Right cardiac atrium (tissue), 5 donors: Measurements from ENCODE around the gene ASB7. TPM values are rescaled to one million over a fixed set of nuclear protein-coding genes. Genes with fewer than 3 reads are reported as not detected.

Source experiments
- ATAC-seq, 2 donors: fragments of 200-7000 bp; cut with Tn5 transposase; one replicate each; pipeline versions ENCODE4 v1.8.0 to v1.9.1; 2020; ENCODE audit warnings: moderate library complexity in 2 of 2, mild to moderate bottlenecking in 1 of 2
- DNase-seq, 3 donors: peaks; one replicate each; pipeline ENCODE4 v3.0.0-alpha.2; 2020
- H3K27ac ChIP-seq: one replicate; pipeline ENCODE4 v1.5.1; 2013; ENCODE audit warnings: mild to moderate bottlenecking, low read length, control low read depth, moderate library complexity
- H3K27me3 ChIP-seq: one replicate; pipeline ENCODE4 v1.6.1; 2013; ENCODE audit not compliant: control insufficient read depth, insufficient read depth
- H3K4me1 ChIP-seq: one replicate; pipeline ENCODE4 v1.6.1; 2013; ENCODE audit warnings: low read length; ENCODE audit not compliant: control insufficient read depth, insufficient read depth
- H3K4me3 ChIP-seq: one replicate; pipeline ENCODE4 v1.5.1; 2013; ENCODE audit warnings: low read length, control low read depth
- H3K9me3 ChIP-seq: one replicate; pipeline ENCODE4 v1.6.1; 2013; ENCODE audit warnings: low read length; ENCODE audit not compliant: control insufficient read depth
- WGBS: extraction: QIAGEN DNeasy Blood & Tissue Kit; methylation state at CpG from one replicate; pipeline ENCODE4 v1.1.7; 2013; 5-methylcytosine and 5-hydroxymethylcytosine counted together
- intact Hi-C, 4 donors: fragments of 100-400 bp; cut with DNase I; formaldehyde crosslinking; loops; one replicate each; pipeline versions ENCODE4 v1.11.0 to v1.14.0; 2022 to 2023
- long read RNA-seq, 4 donors: library from polyadenylated mRNA; unstranded; transcript quantifications; one replicate each; pipeline ENCODE4 v2.0.0, GENCODE V29; 2020 to 2021
- polyA plus RNA-seq: library from polyadenylated mRNA; stranded (reverse); fragments of 200-250 nt; gene quantifications from one replicate; pipeline ENCODE4 v1.2.3, GENCODE V29; 2013
- total RNA-seq, 4 donors: library from RNA; stranded (reverse); fragmentation: NEBNext Ultra II Directional; extraction: Animal tissue kit (Norgen Biotek cat#: 25700); gene quantifications; one replicate each; pipeline ENCODE4 v1.2.1, GENCODE V29; 2021
- donor health status: healthy with polysubstance abuse.
- donor health status: DM: no; HTN: yes; CAD: no.
- donor health status: DM: no; HTN: no; CAD: no.
- donor health status: DM: no; HTN: yes; CAD: no; lungs with severe emphysema.
- donor health status: DM: yes; HTN: yes; CAD: no.

Gene ASB7
- total RNA-seq: 1 to 10 TPM; 6.3 to 9.3 (median 7.6) TPM
- 3.1 TPM for polyA plus RNA-seq
- long read RNA-seq, donor 1, full-length matches to known transcripts: 8 of 10 reads
- long read RNA-seq, donor 1, partial matches to known transcripts: 1 of 10 reads
- long read RNA-seq, donor 1, other reads (novel, unspliced or antisense): 1 of 10 reads
- long read RNA-seq, donor 2, full-length matches to known transcripts: 3 of 3 reads
- long read RNA-seq, donor 2, partial matches to known transcripts: 0 of 3 reads
- long read RNA-seq, donor 2, other reads (novel, unspliced or antisense): 0 of 3 reads
- long read RNA-seq, donor 3, full-length matches to known transcripts: 18 of 22 reads
- long read RNA-seq, donor 3, partial matches to known transcripts: 2 of 22 reads
- long read RNA-seq, donor 3, other reads (novel, unspliced or antisense): 2 of 22 reads
- long read RNA-seq, donor 4, full-length matches to known transcripts: 4 of 5 reads
- long read RNA-seq, donor 4, partial matches to known transcripts: 1 of 5 reads
- long read RNA-seq, donor 4, other reads (novel, unspliced or antisense): 0 of 5 reads

- Histone ChIP-seq H3K27ac (peak within 1 kb of the TSS; percentile 83), H3K27me3 (no peaks in the 10 kb centered on the region), H3K4me3 (peak within 1 kb of the TSS; percentile 90), H3K4me1 (peaks cover 6% of the 10 kb centered on the region), H3K9me3 (no peaks in the 10 kb centered on the region)
- intact Hi-C loops: no loop called here
- peak; percentile 99 for ATAC-seq
- DNase-seq: peak; percentile 100
- under 1% methylated on average over 51 of the region's 51 CpGs for WGBS
These were observed at the start of gene ASB7, which contains the start of gene LINS1 for GRCh38 chr15:100602064-100602822. Gene ASB7, plus strand, starts transcription at chr15:100602589. Its CDS starts 9,628 bp downstream, at chr15:100612217. Gene LINS1, minus strand, starts transcription at chr15:100602184. Its CDS starts 21,342 bp downstream, at chr15:100580842.

GRCh38 chr15:100553468-100553867 is 48.9 kb upstream of the ASB7 start:
- intact Hi-C loops: no loop called here
- ATAC-seq (no peak), DNase-seq (no peak)
- no peak overlapping the region for H3K27ac ChIP-seq
- H3K27me3 ChIP-seq: no peaks in the 10 kb centered on the region
- H3K4me3 ChIP-seq: no peak overlapping the region
- H3K4me1 ChIP-seq: no peaks in the 10 kb centered on the region
- H3K9me3 ChIP-seq: no peaks in the 10 kb centered on the region
- WGBS: 93% methylated on average over 16 of the region's 16 CpGs

- H3K4me1 ChIP-seq: no peaks in the 10 kb centered on the region
- peak; percentile 11 to 43 for ATAC-seq
- no peak overlapping the region for H3K27ac ChIP-seq
- no peak overlapping the region for H3K4me3 ChIP-seq
- intact Hi-C loops: no loop called here
- WGBS: 95% methylated on average over 50 of the region's 50 CpGs
- DNase-seq: peak in 2 of 3 donors; percentile 56 to 61
- no peaks in the 10 kb centered on the region for H3K9me3 ChIP-seq
- no peaks in the 10 kb centered on the region for H3K27me3 ChIP-seq
These were observed 43.6 kb upstream of the ASB7 start for GRCh38 chr15:100558771-100559254.

- Histone ChIP-seq H3K4me3 (no peak overlapping the region), H3K9me3 (no peaks in the 10 kb centered on the region), H3K27ac (no peak overlapping the region), H3K4me1 (no peaks in the 10 kb centered on the region), H3K27me3 (no peaks in the 10 kb centered on the region)
- ATAC-seq (peak; percentile 58 to 64), DNase-seq (peak in 1 of 3 donors; percentile 41)
- 72% methylated on average over 2 of the region's 2 CpGs for WGBS
- intact Hi-C loops: no loop called here
These were observed 43.1 kb upstream of the ASB7 start for GRCh38 chr15:100559330-100559729.

- no peak overlapping the region for H3K4me3 ChIP-seq
- ATAC-seq (no peak), DNase-seq (no peak)
- no peaks in the 10 kb centered on the region for H3K9me3 ChIP-seq
- no peaks in the 10 kb centered on the region for H3K4me1 ChIP-seq
- no peaks in the 10 kb centered on the region for H3K27me3 ChIP-seq
- intact Hi-C loops: loop anchor here in 2 of 4 donors (10.0 kb wide), 2 partner anchors 206 to 216 kb away; partner anchors contain the start of gene ADAMTS17 (in 1 of the 2)
- H3K27ac ChIP-seq: no peak overlapping the region
These were observed 42.1 kb upstream of the ASB7 start for GRCh38 chr15:100560323-100560722.

GRCh38 chr15:100565591-100565990 is 36.8 kb upstream of the ASB7 start:
- WGBS: 85% methylated on average over 3 of the region's 3 CpGs
- no peak for ATAC-seq

GRCh38 chr15:100566850-100567628 is 35.4 kb upstream of the ASB7 start:
- 94% methylated on average over 6 of the region's 6 CpGs for WGBS
- ATAC-seq: no peak
- Histone ChIP-seq H3K27me3 (no peaks in the 10 kb centered on the region), H3K4me3 (no peak overlapping the region), H3K9me3 (no peaks in the 10 kb centered on the region), H3K4me1 (no peaks in the 10 kb centered on the region), H3K27ac (no peak overlapping the region)
- intact Hi-C loops: loop anchor here in 2 of 4 donors (10.0 kb wide), 2 partner anchors 212 to 222 kb away; partner anchors contain the start of gene ADAMTS17 (in 1 of the 2)
- DNase-seq: no peak

More at GRCh38 chr15:100565591-100565990, 36.8 kb upstream of the ASB7 start:
- Histone ChIP-seq H3K4me1 (no peaks in the 10 kb centered on the region), H3K27ac (no peak overlapping the region), H3K27me3 (no peaks in the 10 kb centered on the region), H3K9me3 (no peaks in the 10 kb centered on the region), H3K4me3 (no peak overlapping the region)
- DNase-seq: no peak
- intact Hi-C loops: loop anchor here in 2 of 4 donors (10.0 kb wide), 2 partner anchors 211 to 221 kb away; partner anchors contain the start of gene ADAMTS17 (in 1 of the 2)

GRCh38 chr15:100569391-100569790 is 33.0 kb upstream of the ASB7 start:
- no peak overlapping the region for H3K27ac ChIP-seq
- ATAC-seq: no peak
- no peaks in the 10 kb centered on the region for H3K9me3 ChIP-seq
- no peaks in the 10 kb centered on the region for H3K4me1 ChIP-seq
- no peak for DNase-seq
- H3K27me3 ChIP-seq: no peaks in the 10 kb centered on the region
- intact Hi-C loops: loop anchor here in 2 of 4 donors (10.0 kb wide), 2 partner anchors 215 to 225 kb away; partner anchors contain the start of gene ADAMTS17 (in 1 of the 2)
- whole genome bisulfite sequencing: 79% methylated on average over 8 of the region's 8 CpGs
- H3K4me3 ChIP-seq: no peak overlapping the region

- DNase-seq (no peak), ATAC-seq (no peak)
- Histone ChIP-seq H3K4me3 (no peak overlapping the region), H3K9me3 (no peaks in the 10 kb centered on the region), H3K27me3 (no peaks in the 10 kb centered on the region), H3K27ac (peak overlapping the region; percentile 58), H3K4me1 (no peaks in the 10 kb centered on the region)
- 89% methylated on average over 3 of the region's 3 CpGs for WGBS
- intact Hi-C loops: loop anchor here in 2 of 4 donors (5.0 kb wide), 2 partner anchors 218 to 223 kb away; no protein-coding TSS in a partner anchor
These were observed 32.1 kb upstream of the ASB7 start for GRCh38 chr15:100570275-100570674.
